Smooth muscle cell (in vitro differentiated cells): ENCODE data around the gene KCNJ10. TPM values are rescaled to one million over a fixed set of nuclear protein-coding genes. Genes with fewer than 3 reads are reported as not detected.

Source experiments
- DNase-seq: peaks from one replicate; lab custom pipeline; 2025; ENCODE audit not compliant: unreplicated experiment; lab: John Stamatoyannopoulos, UW
- H2AFZ ChIP-seq: fragments of 200-600 bp; sonication (generic); 2 replicates; pipeline ENCODE4 v1.6.0; 2016; ENCODE audit warnings: antibody characterized with exemption, low read depth, mild to moderate bottlenecking
- H3F3A ChIP-seq: fragments of 200-600 bp; sonication (generic); 2 replicates; pipeline ENCODE4 v1.6.0; 2017; ENCODE audit warnings: antibody characterized with exemption, low read depth
- H3K27ac ChIP-seq: fragments of 200-600 bp; sonication (generic); 2 replicates; pipeline ENCODE4 v1.5.1; 2016; ENCODE audit warnings: low read depth, mild to moderate bottlenecking
- H3K27me3 ChIP-seq: fragments of 200-600 bp; sonication (generic); 2 replicates; pipeline ENCODE4 v1.6.1; 2016; ENCODE audit warnings: low read depth, mild to moderate bottlenecking
- H3K36me3 ChIP-seq: fragments of 200-600 bp; sonication (generic); 2 replicates; pipeline ENCODE4 v1.5.1; 2016; ENCODE audit warnings: low read depth
- H3K4me1 ChIP-seq: fragments of 200-600 bp; sonication (generic); 2 replicates; pipeline ENCODE4 v1.5.1; 2016; ENCODE audit warnings: low read depth
- H3K4me2 ChIP-seq: fragments of 200-600 bp; sonication (generic); 2 replicates; pipeline ENCODE4 v1.6.0; 2016; ENCODE audit warnings: mild to moderate bottlenecking
- H3K4me3 ChIP-seq: fragments of 200-600 bp; sonication (generic); 2 replicates; pipeline ENCODE4 v1.5.1; 2016; ENCODE audit warnings: mild to moderate bottlenecking
- H3K79me2 ChIP-seq: fragments of 200-600 bp; sonication (generic); 2 replicates; pipeline ENCODE4 v1.6.0; 2016; ENCODE audit warnings: low read depth, mild to moderate bottlenecking
- H3K9ac ChIP-seq: fragments of 200-600 bp; sonication (generic); 2 replicates; pipeline ENCODE4 v1.6.0; 2016; ENCODE audit warnings: low read depth
- H3K9me3 ChIP-seq: fragments of 200-600 bp; sonication (generic); replicated peaks from 2 replicates; pipeline ENCODE4 v1.5.1; 2016; ENCODE audit warnings: low read depth
- H4K20me1 ChIP-seq: fragments of 200-600 bp; sonication (generic); 2 replicates; pipeline ENCODE4 v1.6.0; 2016; ENCODE audit warnings: low read depth
- CTCF ChIP-seq: fragments of 200-600 bp; sonication (generic); IDR thresholded peaks from 2 replicates; pipeline ENCODE4 v1.5.1; 2017; ENCODE audit warnings: borderline replicate concordance, mild to moderate bottlenecking, antibody characterized with exemption; ENCODE audit not compliant: insufficient read depth, poor library complexity, severe bottlenecking
- WGBS: methylation state at CpG from one replicate; pipeline ENCODE4 v1.1.7; 2016; ENCODE audit warnings: low lambda C conversion rate; 5-methylcytosine and 5-hydroxymethylcytosine counted together
- polyA plus RNA-seq: library from polyadenylated mRNA; unstranded; fragments of >200 nt; fragmentation: Nextera tagmentation; extraction: Ambion mirVana; gene quantifications from 2 replicates; pipeline ENCODE4 v1.2.1, GENCODE V29; 2016
- total RNA-seq: library from RNA; depleted of rRNA; stranded (reverse); fragments of >200 nt; gene quantifications from 2 replicates; pipeline ENCODE4 v1.2.3, GENCODE V29; 2014

KCNJ10 gene
- total and polyA plus RNA-seq, 2 experiments from 2014 or later: not detected

DNA sequence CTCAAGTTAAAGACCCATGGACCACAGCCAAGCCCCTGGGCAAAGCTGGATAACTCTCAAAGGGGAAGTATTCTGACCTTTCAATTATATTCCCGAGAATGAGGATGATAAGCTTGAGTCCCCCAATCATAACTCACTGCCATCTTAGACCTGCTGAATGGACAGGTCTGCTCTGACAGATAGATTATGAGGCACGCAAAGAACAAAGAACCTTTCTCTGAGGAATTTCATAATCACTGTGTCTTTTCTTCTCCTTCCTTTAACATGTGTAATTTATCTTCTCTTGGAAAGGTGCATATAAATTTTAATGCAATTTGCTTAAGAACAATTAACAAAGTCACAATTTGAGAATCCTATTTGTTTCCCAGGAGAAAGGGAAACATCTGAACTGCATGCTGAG is 60.2 kb downstream of the KCNJ10 start:
- no peak for DNase-seq
- Histone ChIP-seq H3K9me3 (no peaks in the 10 kb centered on the region), H3K4me2 (no peak overlapping the region), H3K27ac (no peak overlapping the region), H4K20me1 (no peaks in the 10 kb centered on the region), H3K9ac (no peak overlapping the region), H3F3A (no peaks in the 10 kb centered on the region), H3K4me3 (no peak overlapping the region), H3K36me3 (no peaks in the 10 kb centered on the region), H2AFZ (no peak overlapping the region), H3K4me1 (no peaks in the 10 kb centered on the region), H3K27me3 (peaks cover 24% of the 10 kb centered on the region), H3K79me2 (no peaks in the 10 kb centered on the region)
- TF ChIP-seq CTCF: no peak
- 50% methylated on average over 2 of the region's 2 CpGs for WGBS

DNA sequence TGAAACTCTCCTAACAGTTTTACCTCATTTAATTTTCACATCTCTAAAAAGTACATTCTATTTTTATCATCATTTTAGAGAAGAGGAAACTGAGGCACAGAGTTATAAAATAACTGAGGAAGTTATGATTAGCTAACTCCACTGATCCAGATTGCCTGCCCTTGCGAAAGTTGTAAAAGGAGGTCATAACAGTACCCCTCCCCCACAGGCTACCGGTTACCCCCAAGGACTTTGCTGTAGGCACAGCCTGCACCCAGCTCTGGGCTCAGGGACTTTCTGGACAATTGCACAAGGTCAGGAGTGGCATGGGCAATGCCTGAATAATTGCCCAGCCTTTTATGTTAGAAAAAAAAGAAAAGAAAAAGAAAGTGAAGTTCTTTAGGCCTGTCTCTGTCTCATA is 60.9 kb downstream of the KCNJ10 start:
- Histone ChIP-seq H3K9ac (no peak overlapping the region), H3K36me3 (no peaks in the 10 kb centered on the region), H4K20me1 (no peaks in the 10 kb centered on the region), H3K4me2 (no peak overlapping the region), H3K79me2 (no peaks in the 10 kb centered on the region), H2AFZ (no peak overlapping the region), H3K4me1 (no peaks in the 10 kb centered on the region), H3K27me3 (peaks cover 24% of the 10 kb centered on the region), H3F3A (no peaks in the 10 kb centered on the region), H3K9me3 (no peaks in the 10 kb centered on the region), H3K4me3 (no peak overlapping the region), H3K27ac (no peak overlapping the region)
- DNase-seq: no peak
- WGBS: 76% methylated on average over 2 of the region's 2 CpGs
- TF ChIP-seq CTCF: no peak

DNA sequence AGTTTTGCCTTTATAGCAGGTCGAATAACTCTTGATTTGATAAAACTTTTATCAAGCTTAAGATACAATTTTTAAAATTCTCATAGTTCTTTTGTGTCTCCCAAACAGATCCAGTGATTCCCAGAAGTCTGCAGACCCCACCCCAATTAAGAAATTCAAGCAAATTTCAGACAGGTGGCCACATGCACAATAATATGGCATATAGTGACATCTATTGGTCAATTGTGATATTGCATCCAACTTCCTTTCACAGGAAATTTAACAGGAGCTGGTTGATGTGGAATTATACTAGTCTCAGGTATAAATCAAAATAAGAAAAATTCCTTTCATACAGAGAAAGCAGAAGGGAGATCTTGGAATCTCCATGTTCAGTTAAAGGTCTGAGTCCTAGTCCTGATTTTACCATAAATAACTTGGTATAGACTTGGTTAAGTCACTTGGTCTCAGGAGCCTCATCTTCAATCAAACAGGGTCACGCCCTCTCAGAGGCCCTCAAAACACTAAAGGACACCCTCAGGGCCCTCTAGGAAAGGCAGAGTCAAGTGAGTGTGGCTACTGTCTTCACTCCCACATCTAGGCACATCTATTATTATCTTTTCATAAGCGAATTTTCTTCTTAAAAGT is 62.3 kb downstream of the KCNJ10 start:
- no peak for DNase-seq
- Histone ChIP-seq H3K9ac (no peak overlapping the region), H3K4me3 (no peak overlapping the region), H3K4me2 (no peak overlapping the region), H3K36me3 (no peaks in the 10 kb centered on the region), H3K27me3 (peaks cover 24% of the 10 kb centered on the region), H2AFZ (no peak overlapping the region), H3F3A (no peaks in the 10 kb centered on the region), H4K20me1 (no peaks in the 10 kb centered on the region), H3K9me3 (no peaks in the 10 kb centered on the region), H3K79me2 (no peaks in the 10 kb centered on the region), H3K4me1 (no peaks in the 10 kb centered on the region), H3K27ac (no peak overlapping the region)
- peak; percentile 84 for TF ChIP-seq CTCF
- WGBS: 60% methylated on average over 3 of the region's 3 CpGs

- Histone ChIP-seq H3K79me2 (no peaks in the 10 kb centered on the region), H3K4me2 (no peak overlapping the region), H3F3A (no peaks in the 10 kb centered on the region), H3K9me3 (no peaks in the 10 kb centered on the region), H3K27ac (no peak overlapping the region), H2AFZ (no peak overlapping the region), H3K27me3 (peaks cover 24% of the 10 kb centered on the region), H3K9ac (no peak overlapping the region), H3K4me3 (no peak overlapping the region), H3K4me1 (no peaks in the 10 kb centered on the region), H4K20me1 (no peaks in the 10 kb centered on the region), H3K36me3 (no peaks in the 10 kb centered on the region)
- WGBS: 22% methylated on average over 5 of the region's 5 CpGs
- DNase-seq: no peak
- TF ChIP-seq CTCF: peak; percentile 90
These were observed 63.5 kb downstream of the KCNJ10 start for GRCh38 chr1:160006312-160006940.
